ENCODE data around the gene G6PC2.

DNA sequence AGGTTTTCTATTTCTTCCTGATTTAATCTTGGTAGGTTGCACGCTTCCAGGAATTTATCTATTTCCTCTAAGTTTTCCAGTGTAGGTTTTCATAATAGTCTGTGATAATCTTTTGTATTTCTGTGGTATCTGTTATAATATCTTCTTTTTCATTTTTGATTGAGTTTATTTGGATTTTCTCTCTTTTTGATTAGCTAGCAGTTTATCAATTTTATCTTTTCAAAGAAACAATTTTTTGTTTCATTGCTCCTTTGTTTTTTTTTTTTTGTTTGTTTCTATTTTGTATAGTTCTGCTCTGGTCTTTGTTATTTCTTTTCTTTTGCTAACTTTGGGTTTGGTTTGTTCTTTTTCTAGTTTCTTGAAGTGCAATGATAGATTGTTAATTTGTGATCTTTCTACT lies 51.3 kb downstream of the G6PC2 start:
- TF ChIP-seq, protein P1, sequence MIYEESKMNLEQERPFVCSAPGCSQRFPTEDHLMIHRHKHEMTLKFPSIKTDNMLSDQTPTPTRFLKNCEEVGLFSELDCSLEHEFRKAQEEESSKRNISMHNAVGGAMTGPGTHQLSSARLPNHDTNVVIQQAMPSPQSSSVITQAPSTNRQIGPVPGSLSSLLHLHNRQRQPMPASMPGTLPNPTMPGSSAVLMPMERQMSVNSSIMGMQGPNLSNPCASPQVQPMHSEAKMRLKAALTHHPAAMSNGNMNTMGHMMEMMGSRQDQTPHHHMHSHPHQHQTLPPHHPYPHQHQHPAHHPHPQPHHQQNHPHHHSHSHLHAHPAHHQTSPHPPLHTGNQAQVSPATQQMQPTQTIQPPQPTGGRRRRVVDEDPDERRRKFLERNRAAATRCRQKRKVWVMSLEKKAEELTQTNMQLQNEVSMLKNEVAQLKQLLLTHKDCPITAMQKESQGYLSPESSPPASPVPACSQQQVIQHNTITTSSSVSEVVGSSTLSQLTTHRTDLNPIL (CRISPR knock-in tag; IDR thresholded peaks at IDR 0.05; ENCODE audit: low read depth) = no peak
- no peak for TF ChIP-seq ZNF565 (CRISPR knock-in tag; conservative IDR thresholded peaks at IDR 0.05; ENCODE audit: low read depth)
- TF ChIP-seq ARNTL (CRISPR knock-in tag; IDR thresholded peaks at IDR 0.05; ENCODE audit: borderline replicate concordance, low read depth) = no peak
- no peak for TF ChIP-seq BACH2 (CRISPR knock-in tag; IDR thresholded peaks at IDR 0.05; ENCODE audit: borderline replicate concordance)
- TF ChIP-seq, protein P2, sequence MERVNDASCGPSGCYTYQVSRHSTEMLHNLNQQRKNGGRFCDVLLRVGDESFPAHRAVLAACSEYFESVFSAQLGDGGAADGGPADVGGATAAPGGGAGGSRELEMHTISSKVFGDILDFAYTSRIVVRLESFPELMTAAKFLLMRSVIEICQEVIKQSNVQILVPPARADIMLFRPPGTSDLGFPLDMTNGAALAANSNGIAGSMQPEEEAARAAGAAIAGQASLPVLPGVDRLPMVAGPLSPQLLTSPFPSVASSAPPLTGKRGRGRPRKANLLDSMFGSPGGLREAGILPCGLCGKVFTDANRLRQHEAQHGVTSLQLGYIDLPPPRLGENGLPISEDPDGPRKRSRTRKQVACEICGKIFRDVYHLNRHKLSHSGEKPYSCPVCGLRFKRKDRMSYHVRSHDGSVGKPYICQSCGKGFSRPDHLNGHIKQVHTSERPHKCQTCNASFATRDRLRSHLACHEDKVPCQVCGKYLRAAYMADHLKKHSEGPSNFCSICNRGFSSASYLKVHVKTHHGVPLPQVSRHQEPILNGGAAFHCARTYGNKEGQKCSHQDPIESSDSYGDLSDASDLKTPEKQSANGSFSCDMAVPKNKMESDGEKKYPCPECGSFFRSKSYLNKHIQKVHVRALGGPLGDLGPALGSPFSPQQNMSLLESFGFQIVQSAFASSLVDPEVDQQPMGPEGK (CRISPR knock-in tag; IDR thresholded peaks at IDR 0.05; ENCODE audit: borderline replicate concordance) = no peak
- no peak for TF ChIP-seq ZNF8 (CRISPR knock-in tag; IDR thresholded peaks at IDR 0.05)
- TF ChIP-seq, protein P3, sequence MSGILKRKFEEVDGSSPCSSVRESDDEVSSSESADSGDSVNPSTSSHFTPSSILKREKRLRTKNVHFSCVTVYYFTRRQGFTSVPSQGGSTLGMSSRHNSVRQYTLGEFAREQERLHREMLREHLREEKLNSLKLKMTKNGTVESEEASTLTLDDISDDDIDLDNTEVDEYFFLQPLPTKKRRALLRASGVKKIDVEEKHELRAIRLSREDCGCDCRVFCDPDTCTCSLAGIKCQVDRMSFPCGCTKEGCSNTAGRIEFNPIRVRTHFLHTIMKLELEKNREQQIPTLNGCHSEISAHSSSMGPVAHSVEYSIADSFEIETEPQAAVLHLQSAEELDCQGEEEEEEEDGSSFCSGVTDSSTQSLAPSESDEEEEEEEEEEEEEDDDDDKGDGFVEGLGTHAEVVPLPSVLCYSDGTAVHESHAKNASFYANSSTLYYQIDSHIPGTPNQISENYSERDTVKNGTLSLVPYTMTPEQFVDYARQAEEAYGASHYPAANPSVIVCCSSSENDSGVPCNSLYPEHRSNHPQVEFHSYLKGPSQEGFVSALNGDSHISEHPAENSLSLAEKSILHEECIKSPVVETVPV (CRISPR knock-in tag; IDR thresholded peaks at IDR 0.05) = no peak
- TF ChIP-seq, protein P4, sequence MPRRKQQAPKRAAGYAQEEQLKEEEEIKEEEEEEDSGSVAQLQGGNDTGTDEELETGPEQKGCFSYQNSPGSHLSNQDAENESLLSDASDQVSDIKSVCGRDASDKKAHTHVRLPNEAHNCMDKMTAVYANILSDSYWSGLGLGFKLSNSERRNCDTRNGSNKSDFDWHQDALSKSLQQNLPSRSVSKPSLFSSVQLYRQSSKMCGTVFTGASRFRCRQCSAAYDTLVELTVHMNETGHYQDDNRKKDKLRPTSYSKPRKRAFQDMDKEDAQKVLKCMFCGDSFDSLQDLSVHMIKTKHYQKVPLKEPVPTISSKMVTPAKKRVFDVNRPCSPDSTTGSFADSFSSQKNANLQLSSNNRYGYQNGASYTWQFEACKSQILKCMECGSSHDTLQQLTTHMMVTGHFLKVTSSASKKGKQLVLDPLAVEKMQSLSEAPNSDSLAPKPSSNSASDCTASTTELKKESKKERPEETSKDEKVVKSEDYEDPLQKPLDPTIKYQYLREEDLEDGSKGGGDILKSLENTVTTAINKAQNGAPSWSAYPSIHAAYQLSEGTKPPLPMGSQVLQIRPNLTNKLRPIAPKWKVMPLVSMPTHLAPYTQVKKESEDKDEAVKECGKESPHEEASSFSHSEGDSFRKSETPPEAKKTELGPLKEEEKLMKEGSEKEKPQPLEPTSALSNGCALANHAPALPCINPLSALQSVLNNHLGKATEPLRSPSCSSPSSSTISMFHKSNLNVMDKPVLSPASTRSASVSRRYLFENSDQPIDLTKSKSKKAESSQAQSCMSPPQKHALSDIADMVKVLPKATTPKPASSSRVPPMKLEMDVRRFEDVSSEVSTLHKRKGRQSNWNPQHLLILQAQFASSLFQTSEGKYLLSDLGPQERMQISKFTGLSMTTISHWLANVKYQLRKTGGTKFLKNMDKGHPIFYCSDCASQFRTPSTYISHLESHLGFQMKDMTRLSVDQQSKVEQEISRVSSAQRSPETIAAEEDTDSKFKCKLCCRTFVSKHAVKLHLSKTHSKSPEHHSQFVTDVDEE (CRISPR knock-in tag; IDR thresholded peaks at IDR 0.05) = no peak
- no peak for TF ChIP-seq ISL1 (CRISPR knock-in tag; IDR thresholded peaks at IDR 0.05)
